ENCODE measurements around the gene P2RX5.

GRCh38 chr17:3710951-3711383 is 15.0 kb upstream of the P2RX5 start:
- TF ChIP-seq CTCF (IDR thresholded peaks at IDR 0.05): no peak
- no peak for TF ChIP-seq POLR2A (IDR thresholded peaks at IDR 0.05)
- no peak for TF ChIP-seq EP300 (IDR thresholded peaks at IDR 0.05)

Data from gastroesophageal sphincter (tissue), 3 donors.